ENCODE measurements around the gene IFFO2.

GRCh38 chr1:18960821-18961220 is 4.3 kb upstream of the IFFO2 start:
- TF ChIP-seq SIN3A (IDR thresholded peaks at IDR 0.05; ENCODE audit: borderline replicate concordance, insufficient read depth, low read length) (no peak), POLR2AphosphoS5 (IDR thresholded peaks at IDR 0.05; ENCODE audit: low read depth, low read length) (no peak), TAF1 (IDR thresholded peaks at IDR 0.05; ENCODE audit: borderline replicate concordance, insufficient read depth, low read length) (no peak), REST (IDR thresholded peaks at IDR 0.05; ENCODE audit: insufficient read depth in 1 of 2, low read depth in 2 of 2, low read length in 2 of 2) (no peak)
